NCI-H460 (cell line): ENCODE results near the gene SLC9A5. TPM values are rescaled to one million over a fixed set of nuclear protein-coding genes. Genes with fewer than 3 reads are reported as not detected.

Experiments
- DNase-seq: peaks from one replicate; pipeline ENCODE4 v3.0.0-alpha.2; 2016; ENCODE audit warnings: low read depth; ENCODE audit errors: extremely low read depth
- total RNA-seq: library from RNA; depleted of rRNA; stranded (reverse); fragments of >200 nt; shearing (Covaris generic); gene quantifications from 2 replicates; pipeline ENCODE4 v1.2.3, GENCODE V29; 2014

SLC9A5 gene
- total RNA-seq, 1 experiment from 2014 or later, result 0.94 TPM

DNA sequence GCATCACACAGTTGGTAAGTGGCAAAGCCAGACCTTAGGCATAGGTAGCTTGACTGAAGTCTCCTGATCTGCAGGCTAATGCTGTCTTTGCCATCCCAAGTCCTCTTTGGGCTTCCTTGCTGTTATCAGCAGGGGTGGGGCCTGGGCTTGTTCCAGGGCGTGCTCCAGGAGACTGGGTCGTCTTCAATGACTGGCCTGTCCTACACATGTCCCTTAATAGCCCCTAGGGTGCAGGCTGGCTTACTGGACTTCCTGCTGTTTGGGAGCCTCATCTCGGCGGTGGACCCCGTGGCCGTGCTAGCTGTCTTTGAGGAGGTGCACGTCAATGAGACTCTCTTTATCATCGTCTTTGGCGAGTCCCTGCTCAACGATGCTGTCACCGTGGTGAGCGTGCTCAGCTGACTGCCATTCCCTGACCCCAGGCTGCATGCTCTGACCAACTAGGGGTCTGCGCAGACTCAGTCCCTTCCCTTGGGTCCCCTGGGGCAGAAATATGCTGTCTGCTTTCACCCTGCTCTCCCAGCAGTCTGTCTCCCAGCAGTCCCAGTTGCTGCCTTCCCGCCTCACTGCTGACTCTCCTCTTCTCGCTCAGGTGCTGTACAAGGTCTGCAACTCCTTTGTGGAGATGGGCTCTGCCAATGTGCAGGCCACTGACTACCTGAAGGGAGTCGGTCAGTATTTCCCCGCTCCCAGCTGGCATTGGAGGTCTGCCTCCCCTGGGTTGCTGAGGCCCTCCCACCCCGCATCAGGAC, 6.2 kb downstream of the SLC9A5 start:
- DNase-seq, result no peak

DNA sequence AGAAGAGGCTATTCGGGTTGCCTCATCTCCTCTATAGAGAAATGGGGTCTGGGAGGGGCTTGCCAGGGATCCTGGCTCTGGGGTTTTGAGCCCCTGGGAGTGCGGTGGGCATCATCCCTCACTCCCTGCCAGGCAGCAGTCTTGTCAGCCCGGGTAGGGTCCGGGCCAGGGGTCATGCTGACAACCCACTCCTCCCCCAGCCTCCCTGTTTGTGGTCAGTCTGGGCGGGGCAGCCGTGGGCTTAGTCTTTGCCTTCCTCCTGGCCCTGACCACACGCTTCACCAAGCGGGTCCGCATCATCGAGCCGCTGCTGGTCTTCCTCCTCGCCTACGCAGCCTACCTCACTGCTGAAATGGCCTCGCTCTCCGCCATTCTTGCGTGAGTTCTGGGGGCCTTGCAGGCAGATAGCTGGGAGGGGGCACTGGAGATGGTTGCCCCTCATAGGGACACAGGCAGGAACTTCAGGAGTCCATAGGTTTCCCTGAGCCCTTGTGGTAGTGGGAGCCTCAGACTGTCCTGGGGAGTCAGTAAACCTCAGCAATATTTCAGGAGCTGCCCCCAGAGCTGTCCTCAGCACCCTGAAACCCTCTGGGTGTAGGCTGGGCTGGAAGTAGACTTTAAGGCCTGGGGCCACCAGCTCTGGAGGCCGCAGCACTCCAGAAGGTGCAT, 6.9 kb downstream of the SLC9A5 start:
- DNase-seq, result no peak

DNA sequence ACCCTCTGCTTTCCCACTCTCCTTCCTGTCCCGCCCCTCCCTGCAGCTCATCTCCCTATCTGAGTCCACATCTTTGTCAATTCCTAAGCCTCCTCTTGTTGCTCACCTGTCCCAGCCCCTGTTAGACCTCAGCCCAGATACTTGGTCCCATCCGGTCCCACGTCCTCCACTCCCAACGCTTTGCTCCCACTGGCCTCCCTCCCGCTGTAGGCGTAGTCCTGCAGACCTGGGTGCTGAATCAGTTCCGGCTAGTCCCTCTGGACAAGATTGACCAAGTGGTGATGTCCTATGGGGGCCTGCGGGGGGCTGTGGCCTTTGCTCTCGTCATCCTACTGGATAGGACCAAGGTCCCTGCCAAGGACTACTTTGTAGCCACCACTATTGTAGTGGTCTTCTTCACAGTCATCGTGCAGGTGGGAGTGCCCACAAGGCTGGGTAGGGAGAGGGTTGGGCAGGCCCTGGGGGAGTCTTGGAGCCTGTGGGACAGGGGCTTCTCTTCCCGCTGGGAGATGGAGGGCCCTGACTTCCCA, 8.0 kb downstream of the SLC9A5 start:
- DNase-seq, result no peak

DNA sequence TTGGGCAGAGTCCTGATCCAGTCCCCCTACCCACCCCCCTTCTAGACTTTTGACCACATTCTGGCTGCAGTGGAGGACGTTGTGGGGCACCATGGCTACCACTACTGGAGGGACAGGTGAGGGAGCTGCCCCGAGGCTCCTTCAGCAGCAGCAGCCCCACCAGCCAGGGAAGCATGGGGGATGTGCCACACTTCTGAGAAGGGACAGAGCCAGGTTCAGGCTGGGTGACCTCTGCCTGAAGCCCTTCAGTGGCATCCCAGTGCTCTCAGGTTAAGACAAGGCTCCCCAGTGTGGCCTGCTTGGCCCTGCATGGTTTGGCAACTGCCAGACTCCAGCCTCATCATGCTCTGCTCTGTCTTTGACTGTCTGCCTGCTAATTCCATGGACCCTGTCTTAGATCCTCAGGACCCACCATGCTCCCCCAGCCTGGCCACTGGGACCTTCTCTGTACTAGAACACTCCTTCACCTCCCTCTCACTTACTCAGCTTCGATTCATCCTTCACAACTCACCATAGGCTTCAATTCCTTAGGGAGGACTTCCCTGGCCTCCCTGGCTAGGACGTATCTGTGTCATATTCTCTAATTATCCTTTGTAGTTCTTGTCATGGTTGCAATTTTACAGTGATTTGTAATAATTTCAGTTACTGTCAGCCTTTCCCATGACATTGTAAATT, 8.8 kb downstream of the SLC9A5 start:
- no peak for DNase-seq

DNA sequence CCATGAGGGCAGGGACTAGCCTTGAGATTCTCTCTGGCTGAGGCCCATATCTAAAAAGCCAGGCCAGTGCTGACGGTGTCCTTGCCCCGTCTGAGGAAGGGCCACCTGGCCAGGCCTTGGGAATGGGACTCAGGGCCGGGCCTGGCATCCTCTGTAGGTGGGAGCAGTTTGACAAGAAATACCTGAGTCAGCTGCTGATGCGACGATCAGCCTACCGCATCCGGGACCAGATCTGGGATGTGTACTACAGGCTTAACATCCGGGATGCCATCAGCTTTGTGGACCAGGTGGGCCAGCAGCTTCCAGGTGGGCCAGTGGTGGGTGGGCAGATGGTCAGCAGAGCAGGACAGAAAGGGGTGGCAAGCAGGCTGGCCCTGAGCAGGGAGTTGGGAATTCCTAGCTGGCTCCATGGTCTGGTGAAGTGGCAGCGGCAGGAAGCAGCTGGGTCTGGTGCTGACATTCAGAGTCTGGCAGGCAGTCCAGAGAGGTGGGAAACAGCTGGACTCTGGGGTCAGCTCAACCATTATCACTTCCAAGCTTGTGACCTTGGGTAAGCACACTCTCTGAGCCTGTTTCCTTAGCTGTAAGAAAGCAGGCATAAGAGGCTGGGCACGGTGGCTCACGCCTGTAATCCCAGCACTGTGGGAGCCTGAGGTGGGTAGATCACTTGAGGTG, 9.5 kb downstream of the SLC9A5 start:
- DNase-seq, result no peak

DNA sequence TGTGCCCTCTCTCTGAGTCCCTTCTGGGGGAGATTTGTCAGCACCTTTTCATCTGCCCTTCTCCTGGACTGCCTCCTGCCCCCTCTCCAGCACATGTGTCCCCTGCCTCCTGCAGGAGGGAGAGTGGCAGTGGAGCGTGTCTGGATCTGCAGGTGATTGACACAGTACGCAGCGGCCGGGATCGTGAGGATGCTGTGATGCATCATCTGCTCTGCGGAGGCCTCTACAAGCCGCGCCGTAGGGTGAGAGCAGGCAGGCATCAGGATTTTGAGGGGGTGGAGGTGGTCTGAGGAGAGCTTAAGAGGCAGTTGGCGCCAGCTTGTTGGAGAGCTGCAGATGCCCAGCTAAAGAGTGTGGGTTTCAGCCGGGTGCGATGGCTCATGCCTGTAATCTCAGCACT, 10.9 kb downstream of the SLC9A5 start:
- no peak for DNase-seq

DNA sequence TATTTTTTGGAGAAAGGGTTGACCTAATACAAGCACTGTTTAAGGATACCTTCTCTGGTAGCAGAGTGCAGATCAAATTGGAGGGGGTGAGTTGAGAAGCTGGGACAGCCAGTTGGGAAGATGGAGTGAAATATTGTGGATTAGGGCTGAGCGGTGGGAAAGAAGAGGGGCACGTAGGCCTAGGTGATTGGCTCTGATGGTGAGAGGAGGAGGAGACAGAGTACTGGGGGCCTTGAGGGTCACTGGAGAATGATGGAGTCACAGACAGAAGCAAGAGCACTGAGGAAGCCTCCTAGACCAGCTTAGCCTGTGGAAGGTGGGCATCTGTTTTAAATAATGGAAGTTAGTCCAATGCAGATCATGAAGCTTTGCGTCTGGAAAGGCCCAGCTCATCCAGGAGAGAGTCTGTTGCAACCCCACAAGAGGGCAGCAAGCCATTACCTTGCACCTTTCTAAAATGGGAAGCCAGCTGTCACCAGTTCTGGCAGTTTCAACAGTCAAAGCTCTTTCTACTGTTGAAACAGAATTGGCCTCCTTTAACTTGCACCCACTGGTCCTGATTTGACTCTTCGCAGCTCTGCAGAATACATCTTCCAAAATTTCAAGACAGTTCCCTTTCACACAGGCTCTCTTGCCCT, 11.8 kb downstream of the SLC9A5 start:
- DNase-seq, result no peak

DNA sequence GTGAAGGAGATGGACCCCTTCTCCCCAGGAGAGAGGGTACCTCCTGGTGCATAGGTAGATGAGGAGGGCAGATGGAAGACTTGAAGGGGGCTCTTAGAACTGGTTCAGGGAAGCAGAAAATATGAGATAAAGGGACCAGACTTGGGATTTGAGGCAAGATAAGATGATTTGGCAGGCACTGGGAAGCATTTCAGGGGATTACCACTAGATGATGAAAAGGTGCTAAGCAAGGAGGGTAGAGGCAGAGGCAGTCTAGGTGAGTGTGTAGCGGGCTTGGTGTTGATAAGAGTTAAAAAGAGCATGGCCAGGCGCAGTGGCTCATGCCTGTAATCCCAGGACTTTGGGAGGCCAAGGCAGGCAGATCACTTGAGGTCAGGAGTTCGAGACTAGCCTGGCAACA, 14.4 kb downstream of the SLC9A5 start:
- DNase-seq, result no peak

DNA sequence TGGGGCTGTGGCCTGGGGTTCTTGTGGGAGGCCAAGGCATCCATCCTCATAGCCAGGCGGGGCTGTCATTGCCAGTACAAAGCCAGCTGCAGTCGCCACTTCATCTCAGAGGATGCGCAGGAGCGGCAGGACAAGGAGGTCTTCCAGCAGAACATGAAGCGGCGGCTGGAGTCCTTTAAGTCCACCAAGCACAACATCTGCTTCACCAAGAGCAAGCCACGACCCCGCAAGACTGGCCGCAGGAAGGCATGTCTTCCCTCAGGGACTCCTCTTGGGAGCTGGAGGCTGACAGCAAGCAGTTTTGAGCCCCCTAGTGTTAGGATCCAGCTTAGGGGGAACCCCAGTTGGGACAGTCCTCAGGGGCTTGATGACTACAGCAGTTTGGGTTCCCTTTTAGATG, 15.5 kb downstream of the SLC9A5 start:
- DNase-seq, result no peak

DNA sequence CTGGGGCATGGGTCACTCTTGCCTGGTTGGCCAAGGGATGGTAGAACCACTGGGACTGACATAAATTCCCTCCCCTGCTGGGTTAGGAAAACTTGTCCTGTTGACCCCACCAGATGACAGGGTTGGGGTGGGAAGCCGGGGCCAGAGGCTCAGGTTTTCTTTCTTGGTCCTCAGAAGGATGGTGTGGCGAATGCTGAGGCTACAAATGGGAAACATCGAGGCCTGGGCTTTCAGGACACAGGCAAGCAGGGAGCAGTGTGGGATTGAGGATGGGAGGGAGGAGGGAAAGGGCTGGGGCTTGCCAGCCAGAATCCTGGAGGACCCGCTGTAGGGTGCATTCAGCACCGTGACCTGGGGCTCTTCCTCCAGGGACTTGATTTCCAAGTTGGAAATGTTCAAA, 16.1 kb downstream of the SLC9A5 start:
- DNase-seq, result no peak

DNA sequence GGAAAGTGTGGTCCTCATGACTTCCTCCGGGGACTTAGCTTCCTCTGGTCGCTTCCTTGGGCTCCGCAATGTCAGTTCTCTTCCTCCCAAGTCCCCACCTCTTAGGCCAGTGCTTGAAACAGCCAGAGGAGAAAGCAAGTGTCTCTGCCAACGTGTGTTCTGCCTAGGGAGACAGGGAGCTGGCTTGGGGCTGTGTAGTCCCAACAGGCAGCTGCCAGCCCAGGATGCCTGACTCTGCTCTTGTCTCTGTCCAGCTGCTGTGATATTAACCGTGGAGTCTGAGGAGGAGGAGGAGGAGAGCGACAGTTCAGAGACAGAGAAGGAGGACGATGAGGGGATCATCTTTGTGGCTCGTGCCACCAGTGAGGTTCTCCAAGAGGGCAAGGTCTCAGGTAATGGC, 17.1 kb downstream of the SLC9A5 start:
- no peak for DNase-seq

DNA sequence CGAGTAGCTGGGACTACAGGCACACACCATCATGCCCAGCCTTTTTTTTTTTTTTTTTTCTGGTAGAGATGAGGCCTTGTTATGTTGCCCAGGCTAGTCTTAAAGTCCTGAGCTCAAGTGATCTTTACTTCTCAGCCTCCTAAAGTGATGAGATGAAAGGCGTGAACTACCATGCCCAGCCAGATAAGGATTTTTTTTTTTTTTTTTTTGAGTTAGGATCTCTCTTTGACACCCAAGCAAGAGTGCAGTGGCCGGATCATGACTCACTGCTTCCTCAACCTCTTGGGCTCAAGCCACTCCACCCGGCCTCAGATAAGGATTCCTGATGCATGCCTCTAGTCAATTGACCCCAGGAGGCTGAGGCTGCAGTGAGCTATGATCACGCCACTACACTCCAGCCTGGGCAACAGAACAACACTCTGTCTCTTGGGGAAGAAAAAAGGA, 19.4 kb downstream of the SLC9A5 start:
- no peak for DNase-seq

DNA sequence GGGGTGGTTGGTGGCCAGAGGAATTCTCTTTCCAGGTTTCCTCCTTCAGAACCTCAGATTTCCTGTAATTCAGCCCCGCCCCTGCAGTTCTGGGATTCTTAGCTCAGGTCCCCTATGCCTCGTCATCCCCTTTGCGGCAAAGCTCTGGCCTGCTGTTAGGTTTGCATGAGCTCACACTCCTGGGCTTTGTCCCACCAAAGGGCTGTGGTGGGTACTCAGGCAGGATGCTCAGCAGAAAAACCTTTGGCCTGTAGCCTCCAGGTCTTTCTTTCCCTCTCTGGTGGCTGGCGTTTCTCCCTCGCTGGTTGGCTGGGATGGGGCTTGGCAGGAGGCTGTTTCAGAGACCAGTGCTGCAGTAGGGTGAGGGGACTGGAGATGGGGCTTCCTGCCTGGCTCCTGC, 21.0 kb downstream of the SLC9A5 start:
- DNase-seq, result no peak

DNA sequence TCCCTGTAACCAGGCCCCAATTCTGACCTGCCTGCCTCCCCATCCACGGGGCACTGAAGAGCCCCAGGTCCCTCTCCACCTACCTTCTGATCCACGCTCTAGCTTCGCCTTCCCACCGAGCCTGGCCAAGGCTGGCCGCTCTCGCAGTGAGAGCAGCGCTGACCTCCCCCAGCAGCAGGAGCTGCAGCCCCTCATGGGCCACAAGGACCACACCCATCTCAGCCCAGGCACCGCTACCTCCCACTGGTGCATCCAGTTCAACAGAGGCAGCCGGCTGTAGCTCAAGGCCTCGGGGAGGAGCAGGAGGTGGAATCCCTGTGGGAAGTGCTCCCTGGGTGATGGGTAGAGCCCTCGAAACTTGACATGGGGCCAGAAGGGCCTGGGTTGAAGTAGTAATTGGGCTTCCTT, 22.2 kb downstream of the SLC9A5 start:
- no peak for DNase-seq

DNA sequence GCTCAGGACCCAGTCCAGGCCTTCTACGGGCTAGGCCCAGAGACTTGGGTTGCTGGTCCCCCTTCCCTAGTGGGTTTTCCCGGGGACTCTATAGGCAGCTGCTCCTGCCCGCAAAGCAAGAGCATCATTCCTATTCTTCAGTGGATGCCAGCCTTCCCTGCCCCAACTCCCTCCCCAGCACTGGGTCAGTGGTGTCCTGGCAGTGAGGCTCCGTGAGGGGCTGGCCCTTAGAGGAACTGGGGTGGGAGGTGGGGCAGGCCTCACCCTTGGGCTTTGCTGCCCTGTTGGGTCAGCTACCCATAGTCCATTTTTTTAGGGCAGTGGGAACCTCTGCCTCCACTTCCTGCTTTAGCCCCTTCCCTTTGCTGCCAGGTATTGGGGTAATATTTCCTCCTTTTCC, 22.7 kb downstream of the SLC9A5 start:
- no peak for DNase-seq

DNA sequence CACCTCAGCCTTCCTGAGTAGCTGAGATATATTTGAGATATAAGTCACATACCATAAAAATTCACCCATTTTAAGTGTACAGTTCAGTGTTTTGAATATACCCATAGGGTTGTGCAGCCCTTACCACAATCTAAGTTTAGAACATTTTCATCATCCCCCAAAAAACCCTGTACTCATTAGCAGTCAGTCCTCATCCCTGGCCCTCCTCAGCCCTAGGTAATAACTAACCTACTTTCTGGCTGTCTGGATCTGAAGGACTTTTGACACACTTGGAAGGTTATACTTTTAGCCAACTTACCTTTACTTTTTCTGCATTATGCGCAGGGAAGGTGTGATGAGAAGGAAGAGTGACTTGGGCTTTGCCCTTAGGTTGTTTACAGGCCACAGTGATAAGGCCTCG, 26.5 kb downstream of the SLC9A5 start:
- DNase-seq, result no peak

DNA sequence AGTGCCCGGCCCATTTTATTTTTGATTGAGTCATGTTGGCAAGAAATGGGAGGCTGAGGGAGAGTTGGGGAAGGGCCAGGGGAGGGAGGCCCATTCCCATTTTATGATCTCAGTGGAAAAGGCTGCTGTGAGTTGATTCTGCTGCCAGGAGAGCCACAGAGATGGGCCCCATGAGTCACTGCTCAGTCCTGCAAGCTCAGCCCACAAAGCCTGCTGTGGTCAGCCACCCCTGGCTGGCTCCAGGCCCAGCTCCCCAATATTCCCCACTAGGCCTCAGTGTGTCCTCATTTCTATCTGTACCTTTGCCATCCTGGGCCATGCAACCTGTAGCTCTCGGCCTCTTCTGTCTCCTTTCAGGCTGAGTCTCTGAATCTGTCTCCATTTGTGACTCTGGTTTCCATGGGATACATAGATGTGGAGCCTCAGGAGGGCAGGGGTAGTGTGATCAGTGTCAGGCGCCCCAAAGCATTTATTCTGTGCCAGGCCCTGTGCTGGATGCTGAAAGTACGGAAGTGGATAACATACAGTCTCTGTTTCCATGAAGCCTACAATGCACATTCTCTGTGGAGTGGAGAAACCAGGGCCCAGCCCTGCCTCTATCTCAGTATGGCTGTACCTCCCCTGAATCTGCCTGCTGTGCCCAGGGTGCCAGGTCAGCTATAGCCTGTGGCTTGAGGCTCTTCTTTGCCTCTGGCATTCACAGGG, 28.7 kb downstream of the SLC9A5 start:
- DNase-seq, result no peak

DNA sequence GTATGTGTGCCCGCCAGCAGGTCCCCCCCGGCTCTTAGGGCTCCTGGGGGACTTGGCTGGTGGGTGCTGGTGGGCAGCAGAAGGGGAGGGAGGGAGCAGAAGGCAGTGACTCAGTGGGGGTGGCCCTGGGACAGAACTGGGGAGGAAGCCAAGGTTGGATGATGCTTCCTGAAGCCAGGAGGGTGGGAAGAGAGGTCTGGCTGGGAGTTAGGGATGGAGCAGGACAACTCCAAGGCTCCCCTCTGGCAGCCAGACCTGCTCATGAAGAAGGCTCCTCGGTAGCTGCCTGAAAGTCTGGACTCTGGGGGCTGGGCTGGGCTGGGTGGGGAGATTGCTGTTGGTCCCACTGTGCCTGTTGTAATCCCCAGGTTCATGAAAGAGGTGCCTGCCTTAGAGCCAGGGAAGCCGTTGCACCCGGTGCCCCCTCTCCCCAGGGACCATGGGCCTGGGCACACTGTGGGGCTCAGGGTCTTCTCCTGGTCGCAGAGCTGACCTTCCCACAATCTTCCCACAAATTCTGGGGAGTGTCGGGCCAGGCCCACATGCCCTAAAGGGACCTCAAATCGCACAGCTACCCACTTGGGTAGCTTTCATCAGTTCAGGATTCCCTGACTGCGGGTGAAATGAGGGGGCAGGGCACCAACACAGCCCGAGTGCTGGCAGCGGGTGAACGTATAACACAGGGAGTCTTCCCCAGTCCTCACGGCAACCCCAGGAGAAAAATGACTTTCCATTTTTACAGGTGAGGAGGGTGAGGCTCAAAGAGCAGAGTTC, 29.4 kb downstream of the SLC9A5 start:
- peak; percentile 26 for DNase-seq

DNA sequence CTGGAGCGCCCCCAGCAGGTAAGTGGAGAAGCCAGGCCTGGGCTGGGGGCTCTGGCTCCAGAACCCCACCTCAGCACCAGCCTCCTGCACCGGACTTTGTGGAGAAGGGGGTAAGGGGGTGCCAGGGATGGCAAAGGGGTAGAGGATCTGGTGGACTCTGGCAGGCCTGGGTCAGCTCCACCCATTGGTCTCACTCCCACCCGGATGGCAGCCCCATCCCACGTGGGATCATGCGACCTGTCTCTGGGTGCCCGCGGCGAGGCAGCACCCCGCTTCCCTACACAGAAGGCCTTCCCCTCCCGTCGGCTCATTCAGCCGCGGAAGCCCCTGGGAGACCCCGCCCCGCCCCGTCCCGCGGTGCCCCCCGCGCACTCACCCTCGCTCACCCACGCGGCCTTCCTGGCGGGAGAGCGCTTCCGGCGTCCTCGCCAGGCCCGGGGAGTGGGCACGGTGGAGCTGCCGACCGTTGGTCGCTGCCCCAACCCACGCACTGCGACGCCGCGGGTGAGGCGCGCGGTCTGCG, 30.1 kb downstream of the SLC9A5 start:
- DNase-seq, result no peak
